Liver (tissue), 9 donors: ENCODE data around the gene NARF. TPM values are rescaled to one million over a fixed set of nuclear protein-coding genes. Genes with fewer than 3 reads are reported as not detected.

Experiments
- DNase-seq: peaks from one replicate; pipeline ENCODE4 v3.0.0-alpha.2; 2017; ENCODE audit warnings: low spot score
- H3K27ac ChIP-seq, 2 donors: one replicate each; pipeline ENCODE4 v1.7.0; 2013; ENCODE audit warnings: inconsistent platforms in 2 of 2, low read length in 2 of 2, control low read depth in 1 of 2, low read depth in 1 of 2, mild to moderate bottlenecking in 1 of 2
- H3K27me3 ChIP-seq, 4 donors: one replicate each; pipeline versions ENCODE4 v1.6.1 to v1.7.0; 2013; ENCODE audit warnings: low read length in 3 of 4, inconsistent platforms in 1 of 4, mild to moderate bottlenecking in 1 of 4, moderate library complexity in 1 of 4; ENCODE audit not compliant: control insufficient read depth in 4 of 4, insufficient read depth in 4 of 4
- H3K36me3 ChIP-seq, 4 donors: one replicate each; pipeline versions ENCODE4 v1.6.1 to v1.7.0; 2013; ENCODE audit warnings: low read length in 3 of 4, mild to moderate bottlenecking in 3 of 4, low read depth in 1 of 4, moderate library complexity in 1 of 4; ENCODE audit not compliant: control insufficient read depth in 4 of 4, insufficient read depth in 3 of 4
- H3K4me1 ChIP-seq, 4 donors: one replicate each; pipeline versions ENCODE4 v1.6.1 to v1.7.0; 2013; ENCODE audit warnings: low read length in 3 of 4, mild to moderate bottlenecking in 3 of 4, moderate library complexity in 1 of 4; ENCODE audit not compliant: control insufficient read depth in 4 of 4, insufficient read depth in 4 of 4
- H3K4me3 ChIP-seq, 3 donors: one replicate each; pipeline versions ENCODE4 v1.6.1 to v1.7.0; 2013; ENCODE audit warnings: low read length in 3 of 3, control low read depth in 1 of 3, low read depth in 1 of 3, mild to moderate bottlenecking in 1 of 3
- H3K9ac ChIP-seq, 2 donors: one replicate each; pipeline ENCODE4 v1.7.0; 2013; ENCODE audit warnings: low read length in 2 of 2, mild to moderate bottlenecking in 2 of 2, moderate library complexity in 2 of 2, control low read depth in 1 of 2, low read depth in 1 of 2
- H3K9me3 ChIP-seq, 4 donors: one replicate each; pipeline versions ENCODE4 v1.6.1 to v1.7.0; 2013; ENCODE audit warnings: low read length in 3 of 4; ENCODE audit not compliant: control insufficient read depth in 4 of 4
- ATF3 ChIP-seq: IDR thresholded peaks from 2 replicates; pipeline ENCODE4 v1.6.1; 2016; ENCODE audit warnings: antibody characterized with exemption
- CTCF ChIP-seq: fragments of 150-350 bp; IDR thresholded peaks from 2 replicates; pipeline ENCODE4 v1.5.1; 2017; ENCODE audit warnings: improper control_type of control experiment, low read depth, low read length; ENCODE audit not compliant: missing input control
- EGR1 ChIP-seq, 2 donors: IDR thresholded peaks; 2 replicates each; pipeline ENCODE4 v1.6.1; 2016 to 2018; ENCODE audit warnings: antibody characterized with exemption in 2 of 2, low read depth in 2 of 2
- HNF4A ChIP-seq, 2 donors: conservative IDR thresholded peaks; 2 replicates each; pipeline ENCODE4 v1.6.1; 2016; ENCODE audit warnings: antibody characterized with exemption in 2 of 2, mild to moderate bottlenecking in 2 of 2
- JUND ChIP-seq, 2 donors: IDR thresholded peaks; 2 replicates each; pipeline ENCODE4 v1.6.1; 2016; ENCODE audit warnings: antibody characterized with exemption in 2 of 2
- MAX ChIP-seq: IDR thresholded peaks from 2 replicates; pipeline ENCODE4 v1.6.1; 2016; ENCODE audit warnings: antibody characterized with exemption
- NR2F2 ChIP-seq: IDR thresholded peaks from 2 replicates; pipeline ENCODE4 v1.6.1; 2016; ENCODE audit warnings: antibody characterized with exemption
- REST ChIP-seq: IDR thresholded peaks from 2 replicates; pipeline ENCODE4 v1.6.1; 2016; ENCODE audit warnings: antibody characterized with exemption, mild to moderate bottlenecking
- RXRA ChIP-seq, 2 donors: IDR thresholded peaks; 2 replicates each; pipeline ENCODE4 v1.6.1; 2017 to 2018; ENCODE audit warnings: antibody characterized with exemption in 2 of 2, mild to moderate bottlenecking in 1 of 2
- SP1 ChIP-seq: IDR thresholded peaks from 2 replicates; pipeline ENCODE4 v1.6.1; 2018; ENCODE audit warnings: antibody characterized with exemption, mild to moderate bottlenecking
- TAF1 ChIP-seq: conservative IDR thresholded peaks from 2 replicates; pipeline ENCODE4 v1.6.1; 2016; ENCODE audit warnings: antibody characterized with exemption, mild to moderate bottlenecking
- YY1 ChIP-seq: IDR thresholded peaks from 2 replicates; pipeline ENCODE4 v1.6.1; 2016; ENCODE audit warnings: antibody characterized with exemption, mild to moderate bottlenecking
- ZBTB33 ChIP-seq: IDR thresholded peaks from 2 replicates; pipeline ENCODE4 v1.6.1; 2016; ENCODE audit warnings: antibody characterized with exemption
- WGBS: extraction: QIAGEN DNeasy Blood & Tissue Kit; methylation state at CpG from one replicate; pipeline ENCODE4 v1.1.7; 2013; 5-methylcytosine and 5-hydroxymethylcytosine counted together
- polyA plus RNA-seq, 2 donors: library from polyadenylated mRNA; stranded (reverse) in 1 of 2; unstranded in 1 of 2; fragments of 200-250 nt in 1 of 2; fragments of >200 nt in 1 of 2; fragmentation: Nextera tagmentation in 1 of 2; extraction: Ambion mirVana in 1 of 2; gene quantifications; one replicate each; pipeline versions ENCODE4 v1.2.1 to v1.2.3, GENCODE V29; 2013 to 2015
- total RNA-seq, 2 donors: library from RNA; depleted of rRNA; stranded (reverse); fragments of >200 nt; gene quantifications; one replicate each; pipeline ENCODE4 v1.2.3, GENCODE V29; 2014
- donor health status: healthy.
- donor health status: healthy.
- donor health status: healthy.
- donor health status: healthy.
- donor health status: healthy.

The NARF gene
- total and polyA plus RNA-seq, 4 donors: 19.8 to 87.5 (median 26.2) TPM

- Histone ChIP-seq H3K27ac (peak overlapping the region; percentile 75 to 79), H3K9ac (peak overlapping the region in 1 of 2 donors; percentile 23), H3K9me3 (no peaks in the 10 kb centered on the region), H3K4me3 (peak overlapping the region in 1 of 3 donors; percentile 7), H3K4me1 (peaks cover 17 to 42% (median 29%) of the 10 kb centered on the region in 4 donors), H3K27me3 (no peaks in the 10 kb centered on the region), H3K36me3 (peaks cover 0 to 10% (median 2%) of the 10 kb centered on the region in 4 donors)
- DNase-seq: no peak
- TF ChIP-seq EGR1 (IDR thresholded peaks at IDR 0.05; ENCODE audit: low read depth in 2 of 2) (peak in 1 of 2 donors; percentile 86), JUND (IDR thresholded peaks at IDR 0.05) (no peak), CTCF (no peak), SP1 (no peak), NR2F2 (no peak), YY1 (no peak), TAF1 (no peak), RXRA (IDR thresholded peaks at IDR 0.05) (peak; percentile 4 to 81), REST (peak; percentile 13), ATF3 (no peak), HNF4A (conservative IDR thresholded peaks at IDR 0.05) (peak in 1 of 2 donors; percentile 50)
- WGBS: 58% methylated on average over 35 of the region's 40 CpGs
Measured at GRCh38 chr17:82443465-82444283, 14.9 kb upstream of the NARF start.

- peaks cover 0 to 10% (median 2%) of the 10 kb centered on the region in 4 donors for H3K36me3 ChIP-seq
- H3K9me3 ChIP-seq: no peaks in the 10 kb centered on the region
- peak in 1 of 2 donors; percentile 56 for TF ChIP-seq HNF4A (conservative IDR thresholded peaks at IDR 0.05)
- no peak for TF ChIP-seq ZBTB33
- TF ChIP-seq MAX: no peak
- no peak for DNase-seq
- peak overlapping the region; percentile 75 to 79 for H3K27ac ChIP-seq
- peak overlapping the region in 1 of 2 donors; percentile 23 for H3K9ac ChIP-seq
- no peaks in the 10 kb centered on the region for H3K27me3 ChIP-seq
- H3K4me1 ChIP-seq: peaks cover 17 to 46% (median 32%) of the 10 kb centered on the region in 4 donors
- 63% methylated on average over 35 of the region's 35 CpGs for WGBS
- peak overlapping the region in 1 of 3 donors; percentile 7 for H3K4me3 ChIP-seq
Measured at GRCh38 chr17:82444284-82444893, 14.2 kb upstream of the NARF start.
